GM19455 (cell line): ENCODE results near the gene PRDX2.

Experiments
- ATAC-seq: cut with Tn5 transposase; IDR thresholded peaks from one replicate; pipeline ENCODE4 v1.9.1; 2021; ENCODE audit not compliant: unreplicated experiment

Gene PRDX2

GRCh38 chr19:12782424-12783290 is 18.9 kb downstream of the PRDX2 start:
- ATAC-seq, result no peak

- no peak for ATAC-seq
Measured at GRCh38 chr19:12782174-12782423, 19.5 kb downstream of the PRDX2 start.

- no peak for ATAC-seq
Measured at GRCh38 chr19:12779162-12779993, 22.2 kb downstream of the PRDX2 start.

- ATAC-seq, result no peak
Measured at GRCh38 chr19:12778905-12779161, 22.8 kb downstream of the PRDX2 start.

- no peak for ATAC-seq
Measured at GRCh38 chr19:12778017-12778904, 23.3 kb downstream of the PRDX2 start.

- ATAC-seq, result no peak
Measured at GRCh38 chr19:12777217-12778016, 24.2 kb downstream of the PRDX2 start.

GRCh38 chr19:12774588-12775555 is 26.7 kb downstream of the PRDX2 start, which contains the start of gene HOOK2:
HOOK2 (minus strand) TSS chr19:12775552; CDS start chr19:12775449, 103 bp downstream.
- peak; percentile 6 for ATAC-seq

GRCh38 chr19:12773571-12773970 is 28.0 kb downstream of the PRDX2 start:
- no peak for ATAC-seq

GRCh38 chr19:12772323-12772722 is 29.3 kb downstream of the PRDX2 start:
- ATAC-seq, result no peak

- ATAC-seq, result no peak
Measured at GRCh38 chr19:12770922-12771321, 30.7 kb downstream of the PRDX2 start.

- ATAC-seq, result no peak
Measured at GRCh38 chr19:12769689-12770088, 31.9 kb downstream of the PRDX2 start.

GRCh38 chr19:12767666-12768065 is 33.9 kb downstream of the PRDX2 start:
- ATAC-seq, result no peak

- ATAC-seq, result no peak
Measured at GRCh38 chr19:12767150-12767549, 34.5 kb downstream of the PRDX2 start.

GRCh38 chr19:12766051-12766521 is 35.5 kb downstream of the PRDX2 start:
- no peak for ATAC-seq

- no peak for ATAC-seq
Measured at GRCh38 chr19:12764698-12765097, 36.9 kb downstream of the PRDX2 start.

- ATAC-seq, result no peak
Measured at GRCh38 chr19:12763100-12763499, 38.5 kb downstream of the PRDX2 start.

GRCh38 chr19:12759686-12760085 is 41.9 kb downstream of the PRDX2 start:
- no peak for ATAC-seq

- no peak for ATAC-seq
Measured at GRCh38 chr19:12757544-12758274, 43.9 kb downstream of the PRDX2 start.
